HPDE6-E6E7 (cell line): ENCODE data around the gene DNAJA2.
A peak's percentile ranks its signal among the peaks of the same experiment; 100 is the strongest.
"Not testable (repeated sequence)": the region's sequence is repeated elsewhere in the genome, so short reads cannot be mapped to it uniquely, and the experiment has no call there.

Experiments used
- DNase-seq: peaks from one replicate; pipeline ENCODE4 v3.0.0; 2011; ENCODE audit warnings: missing footprints; ENCODE audit errors: extremely low spot score

Gene DNAJA2

GRCh38 chr16:46975165-46975564 is 1.7 kb upstream of the DNAJA2 start:
- no peak for DNase-seq

GRCh38 chr16:46974352-46974751 is 878 bp upstream of the DNAJA2 start:
- no peak for DNase-seq

GRCh38 chr16:46973996-46974324 is 486 bp upstream of the DNAJA2 start:
- no peak for DNase-seq

- DNase-seq = peak; percentile 28
Measured at GRCh38 chr16:46972429-46973206, 856 bp downstream of the DNAJA2 start.

- no peak for DNase-seq
Measured at GRCh38 chr16:46971271-46971670, 2.2 kb downstream of the DNAJA2 start.

- DNase-seq = no peak
Measured at GRCh38 chr16:46970089-46970488, 3.4 kb downstream of the DNAJA2 start.

- DNase-seq = no peak
Measured at GRCh38 chr16:46968063-46968435, 5.4 kb downstream of the DNAJA2 start.

- no peak for DNase-seq
Measured at GRCh38 chr16:46962629-46963028, 10.8 kb downstream of the DNAJA2 start.

- DNase-seq = no peak
Measured at GRCh38 chr16:46961373-46962353, 11.8 kb downstream of the DNAJA2 start.

- no peak for DNase-seq
Measured at GRCh38 chr16:46954562-46954961, 18.9 kb downstream of the DNAJA2 start.

- no peak for DNase-seq
Measured at GRCh38 chr16:46950009-46950408, 23.5 kb downstream of the DNAJA2 start.

GRCh38 chr16:46949241-46949892 is 24.1 kb downstream of the DNAJA2 start:
- no peak for DNase-seq

- no peak for DNase-seq
Measured at GRCh38 chr16:46948548-46949166, 24.8 kb downstream of the DNAJA2 start.

GRCh38 chr16:46947900-46948547 is 25.4 kb downstream of the DNAJA2 start:
- DNase-seq = peak; percentile 55

GRCh38 chr16:46944713-46945112 is 28.8 kb downstream of the DNAJA2 start:
- DNase-seq = not testable (repeated sequence)

GRCh38 chr16:46937536-46937935 is 35.9 kb downstream of the DNAJA2 start:
- DNase-seq = no peak

- DNase-seq = no peak
Measured at GRCh38 chr16:46932802-46933201, 40.7 kb downstream of the DNAJA2 start.

GRCh38 chr16:46930861-46931260 is 42.6 kb downstream of the DNAJA2 start:
- DNase-seq = no peak

- peak; percentile 77 for DNase-seq
Measured at GRCh38 chr16:46929378-46930332, 43.8 kb downstream of the DNAJA2 start.

- no peak for DNase-seq
Measured at GRCh38 chr16:46928811-46929210, 44.7 kb downstream of the DNAJA2 start.
